ENCODE data around the gene ATXN1. TPM values are rescaled to one million over a fixed set of nuclear protein-coding genes. Genes with fewer than 3 reads are reported as not detected.

The ATXN1 gene
- total RNA-seq, 1 experiment from 2014 or later = 5.6 TPM

DNA sequence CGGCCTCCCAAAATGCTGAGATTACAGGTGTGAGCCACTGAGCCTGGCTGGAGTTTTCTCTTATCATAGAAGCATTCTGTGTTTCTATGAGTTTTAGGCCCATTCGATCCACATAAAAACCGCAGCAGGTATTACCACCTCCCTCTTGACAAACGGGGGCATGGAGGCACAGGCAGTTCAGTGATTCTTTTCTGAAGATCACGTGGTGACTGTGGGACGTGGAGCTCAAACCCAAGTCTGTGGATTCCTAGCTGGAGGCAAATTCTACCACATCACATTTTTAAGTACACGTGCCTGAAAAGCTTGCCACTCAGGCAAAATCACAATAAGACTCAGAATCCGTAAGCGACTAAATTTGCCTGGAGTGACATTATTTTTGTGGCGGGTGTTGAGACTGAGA is 331.6 kb downstream of the ATXN1 start:
- Histone ChIP-seq H2AK5ac (ENCODE audit: insufficient read length, low read length) (no peak overlapping the region), H3K27me3 (ENCODE audit: insufficient read depth, low read length) (no peaks in the 10 kb centered on the region), H3K79me1 (ENCODE audit: insufficient read depth, low read depth, low read length, poor library complexity, severe bottlenecking) (no peaks in the 10 kb centered on the region), H4K8ac (replicated peaks; ENCODE audit: insufficient read length, low read depth, low read length) (no peak overlapping the region), H3K27ac (ENCODE audit: insufficient read length, low read depth, low read length) (no peak overlapping the region), H3K79me2 (ENCODE audit: insufficient read depth, low read length) (no peaks in the 10 kb centered on the region), H3K9me3 (ENCODE audit: control insufficient read depth, low read depth, low read length) (no peaks in the 10 kb centered on the region), H4K20me1 (ENCODE audit: control insufficient read depth, insufficient read depth, insufficient read length) (no peaks in the 10 kb centered on the region), H3K18ac (ENCODE audit: insufficient read length, low read depth, low read length) (no peak overlapping the region), H2BK20ac (ENCODE audit: low read depth, low read length, poor library complexity, severe bottlenecking) (no peak overlapping the region), H2AFZ (ENCODE audit: low read length) (no peak overlapping the region), H3K4ac (ENCODE audit: low read depth, low read length) (no peak overlapping the region), H3T11ph (ENCODE audit: low read length) (no peak overlapping the region), H3K4me2 (ENCODE audit: insufficient read depth, insufficient read length, low read length) (no peak overlapping the region), H3K4me1 (ENCODE audit: insufficient read depth, low read length) (peaks cover 2% of the 10 kb centered on the region; the same call in 1 of the 2 replicates), H2BK5ac (ENCODE audit: insufficient read length, low read length) (no peak overlapping the region), H2BK15ac (ENCODE audit: low read depth, low read length) (no peak overlapping the region), H2BK120ac (ENCODE audit: low read depth, low read length, poor library complexity, severe bottlenecking) (no peak overlapping the region), H3K56ac (ENCODE audit: insufficient read length, low read depth, low read length) (no peak overlapping the region), H3K9ac (ENCODE audit: extremely low read depth, insufficient read length, low read length) (no peak overlapping the region), H3K14ac (ENCODE audit: insufficient read depth, low read length) (no peak overlapping the region), H3K23me2 (ENCODE audit: insufficient read length, low read depth, low read length, poor library complexity, severe bottlenecking) (no peaks in the 10 kb centered on the region), H3K23ac (ENCODE audit: insufficient read length, low read depth, low read length) (no peak overlapping the region), H4K91ac (ENCODE audit: insufficient read length, low read depth, low read length) (no peak overlapping the region), H4K5ac (ENCODE audit: insufficient read length, low read depth, low read length) (no peak overlapping the region), H2BK12ac (ENCODE audit: insufficient read length, low read depth, low read length) (no peak overlapping the region)
- Mint-ChIP-seq H3K27ac (no peak overlapping the region), H3K4me1 (peaks cover 2 to 13% of the 10 kb centered on the region in 2 experiments; a peak in 2 of 4 replicates), H3K27me3 (ENCODE audit: low read depth) (no peaks in the 10 kb centered on the region), H3K9me3 (no peaks in the 10 kb centered on the region), H3K4me3 (no peak overlapping the region), H3K36me3 (ENCODE audit: insufficient read depth in 1 of 3, low read depth in 3 of 3) (no peaks in the 10 kb centered on the region)
- no peak for DNase-seq
- TF ChIP-seq CTCF (conservative IDR thresholded peaks at IDR 0.05) = no peak
- WGBS (ENCODE audit: extremely low coverage, insufficient read length, low lambda C conversion rate) = no CpG with 5 or more reads among the region's 10 CpGs
